Measurements from ENCODE around the gene RASSF9. TPM values are rescaled to one million over a fixed set of nuclear protein-coding genes. Genes with fewer than 3 reads are reported as not detected.

Gene RASSF9
- total RNA-seq, 2 experiments from 2014 or later, result not detected

DNA sequence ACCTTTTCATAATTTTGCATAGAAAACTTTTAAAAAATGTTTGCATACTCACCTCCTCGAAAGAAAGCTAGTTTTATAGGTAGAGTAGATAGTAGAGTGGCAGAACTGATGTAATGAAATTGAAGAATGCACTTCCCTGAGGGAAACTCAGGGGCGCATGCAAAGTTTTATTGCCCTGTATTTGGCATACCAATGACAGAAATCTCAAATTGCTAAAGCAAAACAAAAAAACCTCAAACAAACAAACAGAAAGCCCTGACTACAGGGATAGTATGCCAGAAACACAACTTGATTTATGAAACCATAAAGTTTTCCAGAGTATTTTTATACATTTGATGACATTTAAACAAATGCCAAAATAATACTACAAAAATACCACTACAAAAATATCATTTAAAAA is 1.8 kb downstream of the RASSF9 start:
- no peak for DNase-seq
- Mint-ChIP-seq H3K27me3 (no peaks in the 10 kb centered on the region), H3K9me3 (no peaks in the 10 kb centered on the region), H3K4me1 (no peaks in the 10 kb centered on the region), H3K36me3 (ENCODE audit: low read depth) (no peaks in the 10 kb centered on the region), H3K4me3 (no peak overlapping the region), H3K27ac (no peak overlapping the region)
- POLR2A ChIA-PET, result no interaction called here
- CTCF ChIA-PET, result no interaction called here

- Mint-ChIP-seq H3K4me1 (no peaks in the 10 kb centered on the region), H3K27ac (no peak overlapping the region), H3K9me3 (no peaks in the 10 kb centered on the region), H3K4me3 (no peak overlapping the region), H3K36me3 (ENCODE audit: low read depth) (no peaks in the 10 kb centered on the region), H3K27me3 (no peaks in the 10 kb centered on the region)
- POLR2A ChIA-PET, result no interaction called here
- no peak for DNase-seq
- CTCF ChIA-PET, result no interaction called here
Measured at GRCh38 chr12:85833579-85833978, 2.6 kb downstream of the RASSF9 start.

DNA sequence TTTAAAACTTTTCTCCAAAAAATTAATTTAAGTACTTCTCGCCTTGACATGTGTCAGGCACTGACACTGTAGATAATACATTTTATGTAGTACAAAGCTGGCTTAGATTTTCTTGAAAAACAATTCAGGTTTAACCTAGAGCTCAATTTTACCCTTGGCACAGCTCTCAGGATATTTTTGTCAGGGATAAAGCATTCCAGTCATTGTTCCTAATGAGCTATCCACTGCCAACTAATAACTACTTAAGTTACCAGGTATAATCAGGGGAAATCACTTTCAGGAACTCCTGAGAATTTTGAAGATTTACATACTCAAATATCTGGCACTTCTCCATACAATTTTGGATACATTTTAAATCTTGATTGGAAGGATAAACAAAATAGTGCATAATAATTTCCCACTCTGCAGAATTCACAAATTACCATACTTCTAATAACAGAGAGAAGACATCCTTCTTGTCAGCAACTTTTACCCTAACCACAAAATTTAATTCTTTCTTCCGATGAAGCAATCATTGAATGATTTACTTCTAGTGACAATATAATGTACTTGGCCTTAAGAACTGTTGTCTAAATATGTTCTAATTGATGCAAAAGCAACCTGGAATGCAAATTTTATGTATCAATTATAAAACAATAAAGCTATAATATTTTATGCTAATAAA is 4.8 kb downstream of the RASSF9 start:
- no peak overlapping the region for H3K4me3 Mint-ChIP-seq

GRCh38 chr12:85829391-85829790 is 6.8 kb downstream of the RASSF9 start:
- CTCF ChIA-PET, result no interaction called here
- Mint-ChIP-seq H3K36me3 (ENCODE audit: low read depth) (no peaks in the 10 kb centered on the region), H3K9me3 (peaks cover 3% of the 10 kb centered on the region), H3K27ac (no peak overlapping the region), H3K4me1 (no peaks in the 10 kb centered on the region), H3K4me3 (no peak overlapping the region), H3K27me3 (no peaks in the 10 kb centered on the region)
- DNase-seq, result no peak
- POLR2A ChIA-PET, result no interaction called here

More for the DNA sequence above, 4.8 kb downstream of the RASSF9 start:
- Mint-ChIP-seq H3K4me1 (no peaks in the 10 kb centered on the region), H3K36me3 (ENCODE audit: low read depth) (no peaks in the 10 kb centered on the region), H3K9me3 (peaks cover 3% of the 10 kb centered on the region), H3K27ac (no peak overlapping the region), H3K27me3 (no peaks in the 10 kb centered on the region)
- DNase-seq, result no peak
- ChIA-PET POLR2A (no interaction called here), CTCF (no interaction called here)

GRCh38 chr12:85828576-85828975 is 7.6 kb downstream of the RASSF9 start:
- ChIA-PET CTCF (no interaction called here), POLR2A (no interaction called here)
- Mint-ChIP-seq H3K4me3 (no peak overlapping the region), H3K27ac (no peak overlapping the region), H3K27me3 (no peaks in the 10 kb centered on the region), H3K4me1 (no peaks in the 10 kb centered on the region), H3K36me3 (ENCODE audit: low read depth) (no peaks in the 10 kb centered on the region), H3K9me3 (peaks cover 3% of the 10 kb centered on the region)
- DNase-seq, result no peak

- Mint-ChIP-seq H3K27me3 (no peaks in the 10 kb centered on the region), H3K27ac (no peak overlapping the region), H3K36me3 (ENCODE audit: low read depth) (no peaks in the 10 kb centered on the region), H3K4me1 (no peaks in the 10 kb centered on the region), H3K4me3 (no peak overlapping the region), H3K9me3 (peaks cover 8% of the 10 kb centered on the region)
- POLR2A ChIA-PET, result no interaction called here
- no peak for DNase-seq
- CTCF ChIA-PET, result no interaction called here
Measured at GRCh38 chr12:85825746-85826145, 10.5 kb downstream of the RASSF9 start.

- Mint-ChIP-seq H3K4me1 (no peaks in the 10 kb centered on the region), H3K36me3 (ENCODE audit: low read depth) (no peaks in the 10 kb centered on the region), H3K27me3 (no peaks in the 10 kb centered on the region), H3K27ac (no peak overlapping the region), H3K9me3 (peaks cover 8% of the 10 kb centered on the region), H3K4me3 (no peak overlapping the region)
- POLR2A ChIA-PET, result no interaction called here
- CTCF ChIA-PET, result no interaction called here
- DNase-seq, result no peak
Measured at GRCh38 chr12:85823436-85824180, 12.6 kb downstream of the RASSF9 start.

DNA sequence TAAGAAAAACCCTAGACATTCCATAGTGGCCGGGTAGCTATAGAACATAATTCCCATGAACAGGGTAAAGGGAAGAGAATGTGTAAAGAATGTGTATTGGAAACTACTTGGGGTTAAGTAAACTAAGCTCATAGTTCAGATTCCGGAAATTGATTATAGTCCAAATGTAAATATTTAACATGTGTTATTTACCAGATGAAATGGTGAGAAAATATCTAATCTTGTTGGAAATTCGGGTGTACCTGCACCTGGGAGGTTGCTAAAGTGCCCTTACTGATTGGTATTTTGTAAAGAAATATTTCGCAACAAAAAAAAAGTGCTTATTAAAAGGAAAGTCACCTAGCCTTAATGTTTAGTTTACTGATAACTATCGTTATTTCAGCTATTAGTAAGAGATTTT is 14.4 kb downstream of the RASSF9 start:
- Mint-ChIP-seq H3K27me3 (no peaks in the 10 kb centered on the region), H3K4me1 (no peaks in the 10 kb centered on the region), H3K27ac (no peak overlapping the region), H3K9me3 (peaks cover 5% of the 10 kb centered on the region), H3K4me3 (no peak overlapping the region), H3K36me3 (ENCODE audit: low read depth) (no peaks in the 10 kb centered on the region)
- CTCF ChIA-PET, result no interaction called here
- POLR2A ChIA-PET, result no interaction called here
- no peak for DNase-seq

- Mint-ChIP-seq H3K9me3 (peaks cover 5% of the 10 kb centered on the region), H3K27ac (no peak overlapping the region), H3K4me3 (no peak overlapping the region), H3K36me3 (ENCODE audit: low read depth) (no peaks in the 10 kb centered on the region), H3K4me1 (no peaks in the 10 kb centered on the region), H3K27me3 (no peaks in the 10 kb centered on the region)
- no peak for DNase-seq
- POLR2A ChIA-PET, result no interaction called here
- CTCF ChIA-PET, result no interaction called here
Measured at GRCh38 chr12:85821206-85821605, 15.0 kb downstream of the RASSF9 start.

DNA sequence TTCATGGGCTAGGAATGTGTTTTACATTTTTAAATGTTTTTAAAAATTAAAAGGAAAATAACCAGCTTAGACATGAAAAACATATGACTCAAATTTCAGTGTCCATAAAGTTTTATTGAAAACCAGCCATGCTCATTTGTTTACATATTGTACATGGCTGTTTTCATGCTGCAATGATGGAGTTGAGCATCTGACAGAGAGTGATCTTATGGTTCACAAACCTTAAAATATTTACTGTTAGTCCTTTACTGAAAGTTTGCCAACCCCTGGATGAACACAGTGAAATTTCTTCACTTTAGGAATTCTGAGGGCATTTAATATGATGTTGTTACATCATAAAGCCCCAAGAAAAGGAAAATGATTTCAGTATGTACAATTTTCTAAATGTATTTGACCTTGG is 16.1 kb downstream of the RASSF9 start:
- Mint-ChIP-seq H3K27me3 (no peaks in the 10 kb centered on the region), H3K36me3 (ENCODE audit: low read depth) (no peaks in the 10 kb centered on the region), H3K9me3 (peaks cover 6% of the 10 kb centered on the region), H3K4me1 (no peaks in the 10 kb centered on the region), H3K27ac (no peak overlapping the region), H3K4me3 (no peak overlapping the region)
- POLR2A ChIA-PET, result no interaction called here
- no peak for DNase-seq
- CTCF ChIA-PET, result no interaction called here

GRCh38 chr12:85814741-85815140 is 21.5 kb downstream of the RASSF9 start:
- no peaks in the 10 kb centered on the region for H3K27me3 Mint-ChIP-seq
- H3K27ac Mint-ChIP-seq, result no peak overlapping the region
- H3K4me3 Mint-ChIP-seq, result no peak overlapping the region
- H3K4me1 Mint-ChIP-seq, result no peaks in the 10 kb centered on the region
- H3K36me3 Mint-ChIP-seq (ENCODE audit: low read depth), result no peaks in the 10 kb centered on the region
- H3K9me3 Mint-ChIP-seq, result peaks cover 2% of the 10 kb centered on the region
- ChIA-PET CTCF (no interaction called here), POLR2A (no interaction called here)
- no peak for DNase-seq

DNA sequence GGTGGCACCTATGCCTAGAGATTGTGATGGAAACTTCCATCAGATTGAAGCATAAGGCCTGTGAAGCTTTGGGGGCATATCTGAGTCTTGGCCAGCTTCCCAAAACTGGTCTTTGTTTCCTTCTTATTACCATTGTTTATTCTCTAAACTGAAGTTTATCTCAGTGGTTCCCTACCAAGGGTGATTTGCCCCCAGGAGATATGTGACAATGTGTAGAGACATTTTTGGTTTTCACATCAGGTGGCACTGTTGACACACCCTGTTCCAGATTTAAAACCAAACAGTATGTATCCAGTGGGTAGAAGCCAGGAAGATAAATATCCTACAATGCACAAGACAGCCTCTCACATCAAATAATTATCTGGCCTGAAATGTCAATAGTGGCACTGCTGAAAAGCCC is 22.1 kb downstream of the RASSF9 start:
- DNase-seq, result no peak
- H3K27me3 Mint-ChIP-seq, result no peaks in the 10 kb centered on the region
- POLR2A ChIA-PET, result no interaction called here
- no peaks in the 10 kb centered on the region for H3K36me3 Mint-ChIP-seq (ENCODE audit: low read depth)
- H3K4me1 Mint-ChIP-seq, result no peaks in the 10 kb centered on the region
- CTCF ChIA-PET, result no interaction called here
- H3K9me3 Mint-ChIP-seq, result peaks cover 2% of the 10 kb centered on the region
- no peak overlapping the region for H3K27ac Mint-ChIP-seq
- H3K4me3 Mint-ChIP-seq, result no peak overlapping the region

GRCh38 chr12:85809500-85809899 is 26.7 kb downstream of the RASSF9 start:
- no peak for DNase-seq
- H3K4me1 Mint-ChIP-seq, result no peaks in the 10 kb centered on the region
- ChIA-PET CTCF (no interaction called here), POLR2A (no interaction called here)
- no peaks in the 10 kb centered on the region for H3K27me3 Mint-ChIP-seq
- peaks cover 5% of the 10 kb centered on the region for H3K9me3 Mint-ChIP-seq
- H3K36me3 Mint-ChIP-seq (ENCODE audit: low read depth), result no peaks in the 10 kb centered on the region
- no peak overlapping the region for H3K4me3 Mint-ChIP-seq
- H3K27ac Mint-ChIP-seq, result no peak overlapping the region

GRCh38 chr12:85807730-85808129 is 28.5 kb downstream of the RASSF9 start:
- no peaks in the 10 kb centered on the region for H3K4me1 Mint-ChIP-seq
- ChIA-PET CTCF (no interaction called here), POLR2A (no interaction called here)
- H3K36me3 Mint-ChIP-seq (ENCODE audit: low read depth), result no peaks in the 10 kb centered on the region
- no peak for DNase-seq
- H3K9me3 Mint-ChIP-seq, result peaks cover 5% of the 10 kb centered on the region
- no peaks in the 10 kb centered on the region for H3K27me3 Mint-ChIP-seq
- no peak overlapping the region for H3K4me3 Mint-ChIP-seq
- H3K27ac Mint-ChIP-seq, result no peak overlapping the region

All from activated CD4-positive, alpha-beta memory T cell treated with anti-CD3 and anti-CD28 coated beads, Interleukin-2, amount 10 ng/mL, durations not matched to agents 7 days and 5 days (primary cell).